ENCODE results near the gene GLMN.

DNA sequence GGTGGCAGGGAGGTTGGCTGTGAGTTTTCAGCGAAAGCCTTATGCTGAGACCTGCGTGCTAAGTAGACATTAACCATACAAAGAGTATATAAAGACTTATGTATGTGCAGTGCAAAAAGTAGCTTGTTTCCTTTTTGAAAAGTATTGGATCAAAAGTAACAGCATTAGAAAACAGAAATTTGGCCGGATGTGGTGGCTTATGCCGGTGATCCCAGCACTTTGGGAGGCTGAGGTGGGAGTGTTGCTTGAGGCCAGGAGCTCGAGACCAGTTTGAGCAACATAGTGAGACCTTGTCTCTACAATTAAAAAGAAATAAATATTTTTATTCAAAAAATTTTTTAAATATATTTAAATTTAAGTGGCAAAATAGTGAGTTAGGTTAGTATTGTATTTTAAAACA is 2.2 kb upstream of the GLMN start:
- no peak for TF ChIP-seq EP300 (IDR thresholded peaks at IDR 0.05)
- no peak for TF ChIP-seq POLR2AphosphoS5 (IDR thresholded peaks at IDR 0.05)
- TF ChIP-seq, protein P1, sequence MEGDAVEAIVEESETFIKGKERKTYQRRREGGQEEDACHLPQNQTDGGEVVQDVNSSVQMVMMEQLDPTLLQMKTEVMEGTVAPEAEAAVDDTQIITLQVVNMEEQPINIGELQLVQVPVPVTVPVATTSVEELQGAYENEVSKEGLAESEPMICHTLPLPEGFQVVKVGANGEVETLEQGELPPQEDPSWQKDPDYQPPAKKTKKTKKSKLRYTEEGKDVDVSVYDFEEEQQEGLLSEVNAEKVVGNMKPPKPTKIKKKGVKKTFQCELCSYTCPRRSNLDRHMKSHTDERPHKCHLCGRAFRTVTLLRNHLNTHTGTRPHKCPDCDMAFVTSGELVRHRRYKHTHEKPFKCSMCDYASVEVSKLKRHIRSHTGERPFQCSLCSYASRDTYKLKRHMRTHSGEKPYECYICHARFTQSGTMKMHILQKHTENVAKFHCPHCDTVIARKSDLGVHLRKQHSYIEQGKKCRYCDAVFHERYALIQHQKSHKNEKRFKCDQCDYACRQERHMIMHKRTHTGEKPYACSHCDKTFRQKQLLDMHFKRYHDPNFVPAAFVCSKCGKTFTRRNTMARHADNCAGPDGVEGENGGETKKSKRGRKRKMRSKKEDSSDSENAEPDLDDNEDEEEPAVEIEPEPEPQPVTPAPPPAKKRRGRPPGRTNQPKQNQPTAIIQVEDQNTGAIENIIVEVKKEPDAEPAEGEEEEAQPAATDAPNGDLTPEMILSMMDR (IDR thresholded peaks at IDR 0.05), result no peak
- TF ChIP-seq POLR2A (IDR thresholded peaks at IDR 0.05), result no peak
